ENCODE data around the gene AGTRAP. TPM values are rescaled to one million over a fixed set of nuclear protein-coding genes. Genes with fewer than 3 reads are reported as not detected.

The AGTRAP gene
- polyA plus RNA-seq, 3 donors: 36.4 to 42.5 (median 36.6) TPM

- DNase-seq (ENCODE audit: low read depth in 3 of 3, low spot score in 2 of 3): no peak
Measured at GRCh38 chr1:11794446-11795237, 58.7 kb downstream of the AGTRAP start.

GRCh38 chr1:11795238-11795890, 59.4 kb downstream of the AGTRAP start:
- no peak for DNase-seq (ENCODE audit: low read depth in 3 of 3, low spot score in 2 of 3)

- no peak for DNase-seq (ENCODE audit: low read depth in 3 of 3, low spot score in 2 of 3)
Measured at GRCh38 chr1:11796036-11796828, 60.3 kb downstream of the AGTRAP start.

- DNase-seq (ENCODE audit: low read depth in 3 of 3, low spot score in 2 of 3): no peak
Measured at GRCh38 chr1:11797525-11798216, 61.7 kb downstream of the AGTRAP start.

- no peak for DNase-seq (ENCODE audit: low read depth in 3 of 3, low spot score in 2 of 3)
Measured at GRCh38 chr1:11799099-11799498, 63.2 kb downstream of the AGTRAP start.

- no peak for DNase-seq (ENCODE audit: low read depth in 3 of 3, low spot score in 2 of 3)
Measured at GRCh38 chr1:11799896-11800295, 64.0 kb downstream of the AGTRAP start.

- no peak for DNase-seq (ENCODE audit: low read depth in 3 of 3, low spot score in 2 of 3)
Measured at GRCh38 chr1:11800391-11800755, 64.4 kb downstream of the AGTRAP start.

Other genes starting within 250 kb of the AGTRAP start
- 1 to 10 TPM; 1.0 to 1.2 (median 1.1) TPM for gene FBXO2, start 81.7 kb upstream of the AGTRAP start, polyA plus RNA-seq (ENCODE audit: insufficient read length in 3 of 3)
- 10 to 100 TPM; 11.0 to 14.2 (median 11.8) TPM for gene FBXO44, start 81.3 kb upstream of the AGTRAP start, polyA plus RNA-seq (ENCODE audit: insufficient read length in 3 of 3)
- 1 to 10 TPM; 3.6 to 4.8 (median 4.2) TPM for gene FBXO6, start 71.9 kb upstream of the AGTRAP start, polyA plus RNA-seq (ENCODE audit: insufficient read length in 3 of 3)
- 10 to 100 TPM; 41.9 to 45.9 (median 44.7) TPM for gene MAD2L2, start 55.0 kb upstream of the AGTRAP start, polyA plus RNA-seq (ENCODE audit: insufficient read length in 3 of 3)
- gene DRAXIN, start 44.4 kb upstream of the AGTRAP start, polyA plus RNA-seq (ENCODE audit: insufficient read length in 3 of 3): 1 to 10 TPM in 1 of 3 donors, under 1 TPM in 2; 0.80 to 1.3 (median 0.89) TPM
- under 1 TPM in 2 of 3 donors, not detected in 1; 0.36 to 0.46 TPM for gene C1orf167, start 26.1 kb downstream of the AGTRAP start, polyA plus RNA-seq (ENCODE audit: insufficient read length in 3 of 3)
- 10 to 100 TPM; 15.4 to 18.8 (median 17.2) TPM for gene MTHFR, start 69.8 kb downstream of the AGTRAP start, polyA plus RNA-seq (ENCODE audit: insufficient read length in 3 of 3)
- gene CLCN6, start 70.1 kb downstream of the AGTRAP start, polyA plus RNA-seq (ENCODE audit: insufficient read length in 3 of 3): 10 to 100 TPM; 13.5 to 15.1 (median 14.9) TPM
- gene NPPA, start 111.6 kb downstream of the AGTRAP start, polyA plus RNA-seq (ENCODE audit: insufficient read length in 3 of 3): 1 to 10 TPM in 2 of 3 donors, under 1 TPM in 1; 0.17 to 2.0 (median 1.3) TPM
- gene NPPB, start 122.8 kb downstream of the AGTRAP start, polyA plus RNA-seq (ENCODE audit: insufficient read length in 3 of 3): not detected
- 10 to 100 TPM; 37.7 to 42.6 (median 40.1) TPM for gene KIAA2013, start 190.3 kb downstream of the AGTRAP start, polyA plus RNA-seq (ENCODE audit: insufficient read length in 3 of 3)
- 100 to 1,000 TPM; 102 to 103 (median 102) TPM for gene PLOD1, start 198.6 kb downstream of the AGTRAP start, polyA plus RNA-seq (ENCODE audit: insufficient read length in 3 of 3)
- 10 to 100 TPM; 73.1 to 77.8 (median 74.1) TPM for gene MFN2, start 244.3 kb downstream of the AGTRAP start, polyA plus RNA-seq (ENCODE audit: insufficient read length in 3 of 3)

Data from right renal cortex interstitium (tissue), 3 donors.